HUES6 (cell line): ENCODE data around the gene SLCO3A1.
A peak's percentile ranks its signal among the peaks of the same experiment; 100 is the strongest.

Experiments
- H3K27ac ChIP-seq: 2 replicates; pipeline ENCODE4 v1.7.0; 2013; ENCODE audit warnings: low read depth, mild to moderate bottlenecking, low read length, inconsistent platforms
- H3K27me3 ChIP-seq: 2 replicates; pipeline ENCODE4 v1.6.1; 2013; ENCODE audit warnings: low read length; ENCODE audit not compliant: control insufficient read depth, insufficient read depth
- H3K36me3 ChIP-seq: 2 replicates; pipeline ENCODE4 v1.6.1; 2013; ENCODE audit warnings: low read length; ENCODE audit not compliant: control insufficient read depth, insufficient read depth
- H3K4me1 ChIP-seq: 2 replicates; pipeline ENCODE4 v1.6.1; 2013; ENCODE audit warnings: low read length; ENCODE audit not compliant: control insufficient read depth, insufficient read depth
- H3K4me3 ChIP-seq: 2 replicates; pipeline ENCODE4 v1.5.1; 2013; ENCODE audit warnings: low read depth, low read length
- H3K9ac ChIP-seq: one replicate; pipeline ENCODE4 v1.6.1; 2013; ENCODE audit warnings: mild to moderate bottlenecking, low read length
- H3K9me3 ChIP-seq: 2 replicates; pipeline ENCODE4 v1.6.1; 2013; ENCODE audit warnings: low read depth, low read length; ENCODE audit not compliant: control insufficient read depth, insufficient read depth

The SLCO3A1 gene

GRCh38 chr15:91941871-91942658 is 88.6 kb downstream of the SLCO3A1 start:
- Histone ChIP-seq H3K27me3 (no peaks in the 10 kb centered on the region), H3K36me3 (no peaks in the 10 kb centered on the region), H3K9ac (no peak overlapping the region), H3K4me3 (no peak overlapping the region), H3K27ac (no peak overlapping the region), H3K9me3 (no peaks in the 10 kb centered on the region; the same call in 1 of the 2 replicates), H3K4me1 (peaks cover 16% of the 10 kb centered on the region)

- no peak overlapping the region for H3K9ac ChIP-seq
- no peaks in the 10 kb centered on the region for H3K27me3 ChIP-seq
- peaks cover 24% of the 10 kb centered on the region for H3K4me1 ChIP-seq
- H3K9me3 ChIP-seq = no peaks in the 10 kb centered on the region; the same call in 1 of the 2 replicates
- H3K4me3 ChIP-seq = no peak overlapping the region
- H3K36me3 ChIP-seq = no peaks in the 10 kb centered on the region
- H3K27ac ChIP-seq = no peak overlapping the region
These were observed 89.3 kb downstream of the SLCO3A1 start for GRCh38 chr15:91942720-91943394.

GRCh38 chr15:91944331-91944730 is 90.8 kb downstream of the SLCO3A1 start:
- Histone ChIP-seq H3K36me3 (no peaks in the 10 kb centered on the region), H3K9ac (no peak overlapping the region), H3K27me3 (no peaks in the 10 kb centered on the region), H3K4me3 (no peak overlapping the region), H3K9me3 (no peaks in the 10 kb centered on the region; the same call in 1 of the 2 replicates), H3K27ac (no peak overlapping the region), H3K4me1 (peaks cover 35% of the 10 kb centered on the region)

GRCh38 chr15:91945385-91945784 is 91.9 kb downstream of the SLCO3A1 start:
- Histone ChIP-seq H3K4me3 (no peak overlapping the region), H3K27me3 (no peaks in the 10 kb centered on the region), H3K27ac (no peak overlapping the region), H3K36me3 (no peaks in the 10 kb centered on the region), H3K4me1 (peaks cover 41% of the 10 kb centered on the region), H3K9ac (no peak overlapping the region), H3K9me3 (no peaks in the 10 kb centered on the region; the same call in 1 of the 2 replicates)

GRCh38 chr15:91946075-91946474 is 92.6 kb downstream of the SLCO3A1 start:
- H3K4me3 ChIP-seq = no peak overlapping the region
- no peaks in the 10 kb centered on the region; the same call in 1 of the 2 replicates for H3K9me3 ChIP-seq
- peaks cover 43% of the 10 kb centered on the region for H3K4me1 ChIP-seq
- no peak overlapping the region for H3K9ac ChIP-seq
- no peak overlapping the region for H3K27ac ChIP-seq
- no peaks in the 10 kb centered on the region for H3K27me3 ChIP-seq
- H3K36me3 ChIP-seq = no peaks in the 10 kb centered on the region

DNA sequence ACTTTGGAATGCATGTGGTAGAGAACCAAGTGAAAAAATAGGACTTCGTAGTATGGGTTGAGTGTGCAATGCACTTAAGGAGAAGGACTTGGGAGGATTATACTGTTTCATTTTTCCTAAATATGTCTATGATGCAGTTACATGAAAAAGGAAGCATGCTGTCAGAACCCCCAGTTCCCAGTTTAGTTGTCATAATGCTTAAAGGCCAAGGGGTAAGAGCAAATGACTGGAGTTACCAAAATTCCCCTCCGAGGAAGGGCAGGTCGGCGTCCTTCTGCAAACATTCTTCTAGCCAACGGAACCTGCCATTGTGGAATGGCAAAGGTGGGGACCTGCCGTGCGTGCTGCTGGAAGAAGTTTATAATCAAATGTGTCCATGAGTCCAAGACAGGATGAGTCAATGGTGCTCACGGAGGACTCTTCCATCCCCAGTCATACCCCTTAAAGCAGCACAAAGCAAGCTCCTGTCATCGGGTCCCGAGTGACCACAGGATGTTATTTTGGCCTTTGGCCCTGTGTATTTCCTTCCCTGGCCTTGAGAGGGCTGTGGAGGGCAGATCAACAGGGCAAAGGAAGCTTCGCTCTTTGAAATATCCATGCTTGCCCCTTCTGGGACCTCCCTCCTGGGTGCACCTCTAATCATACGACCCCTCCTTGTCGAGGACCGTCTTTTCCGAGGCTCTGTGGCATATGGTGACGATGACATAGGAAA is 93.2 kb downstream of the SLCO3A1 start:
- Histone ChIP-seq H3K9ac (no peak overlapping the region), H3K36me3 (no peaks in the 10 kb centered on the region), H3K4me1 (peaks cover 40% of the 10 kb centered on the region), H3K9me3 (no peaks in the 10 kb centered on the region; the same call in 1 of the 2 replicates), H3K4me3 (no peak overlapping the region), H3K27me3 (no peaks in the 10 kb centered on the region), H3K27ac (no peak overlapping the region)

DNA sequence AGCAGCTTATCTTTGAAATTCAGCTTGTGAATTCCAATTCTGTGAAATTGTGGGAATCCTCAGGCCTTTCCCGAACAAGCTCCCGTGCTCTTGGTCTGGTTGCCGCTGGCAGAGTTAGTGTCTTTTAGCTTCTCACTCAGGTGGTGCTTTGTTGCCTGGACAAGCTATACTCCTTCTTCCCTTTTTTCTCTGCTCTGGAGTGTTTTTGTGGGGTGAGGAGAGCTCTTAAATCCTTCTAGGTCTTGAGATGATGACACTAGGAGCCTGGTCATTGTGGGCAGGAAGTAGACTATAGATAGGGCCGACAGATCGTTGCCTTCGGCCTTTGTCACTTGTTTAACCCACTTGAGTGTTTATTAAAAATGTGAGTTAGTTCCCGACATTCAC is 93.8 kb downstream of the SLCO3A1 start:
- H3K27me3 ChIP-seq = no peaks in the 10 kb centered on the region
- no peaks in the 10 kb centered on the region; the same call in 1 of the 2 replicates for H3K9me3 ChIP-seq
- H3K4me1 ChIP-seq = peaks cover 40% of the 10 kb centered on the region
- no peaks in the 10 kb centered on the region for H3K36me3 ChIP-seq
- H3K9ac ChIP-seq = no peak overlapping the region
- no peak overlapping the region for H3K4me3 ChIP-seq
- H3K27ac ChIP-seq = peak overlapping the region; percentile 34; the same call in 1 of the 2 replicates

- Histone ChIP-seq H3K36me3 (no peaks in the 10 kb centered on the region), H3K27me3 (no peaks in the 10 kb centered on the region), H3K4me1 (peaks cover 37% of the 10 kb centered on the region), H3K9ac (peak overlapping the region; percentile 17), H3K9me3 (no peaks in the 10 kb centered on the region; the same call in 1 of the 2 replicates), H3K27ac (peak overlapping the region; percentile 34), H3K4me3 (no peak overlapping the region)
These were observed 94.4 kb downstream of the SLCO3A1 start for GRCh38 chr15:91947683-91948608.

GRCh38 chr15:91949361-91949760 is 95.9 kb downstream of the SLCO3A1 start:
- Histone ChIP-seq H3K27ac (no peak overlapping the region), H3K9ac (no peak overlapping the region), H3K4me1 (peaks cover 36% of the 10 kb centered on the region), H3K4me3 (no peak overlapping the region), H3K27me3 (no peaks in the 10 kb centered on the region), H3K9me3 (no peaks in the 10 kb centered on the region; the same call in 1 of the 2 replicates), H3K36me3 (no peaks in the 10 kb centered on the region)

GRCh38 chr15:91950054-91950453 is 96.5 kb downstream of the SLCO3A1 start:
- Histone ChIP-seq H3K27me3 (no peaks in the 10 kb centered on the region), H3K36me3 (no peaks in the 10 kb centered on the region), H3K9ac (no peak overlapping the region), H3K4me3 (no peak overlapping the region), H3K27ac (no peak overlapping the region), H3K9me3 (no peaks in the 10 kb centered on the region; the same call in 1 of the 2 replicates), H3K4me1 (peaks cover 36% of the 10 kb centered on the region)
